ENCODE measurements around the gene IFNGR2.

DNA sequence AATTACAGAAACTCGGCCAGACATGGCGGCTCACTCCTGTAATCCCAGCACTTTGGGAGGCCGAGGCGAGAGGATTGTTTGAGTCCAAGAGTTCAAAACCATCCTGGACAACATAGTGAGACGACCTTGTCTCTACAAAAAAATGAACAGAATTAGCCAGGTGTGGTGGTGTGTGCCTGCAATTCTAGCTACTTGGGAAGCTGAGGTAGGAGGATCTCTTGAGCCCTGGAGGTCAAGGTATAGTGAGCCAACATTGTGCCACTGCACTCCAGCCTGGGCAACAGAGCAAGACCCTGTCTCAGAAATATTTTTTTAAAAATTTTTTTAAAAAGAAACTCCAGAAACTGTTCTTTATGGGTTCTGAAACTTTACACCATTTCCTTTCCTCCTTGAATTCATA, 38.4 kb upstream of the IFNGR2 start:
- TF ChIP-seq EZH2phosphoT487 (IDR thresholded peaks at IDR 0.05; ENCODE audit: insufficient read depth, low read depth) (no peak), EZH2 (IDR thresholded peaks at IDR 0.05; ENCODE audit: insufficient read depth, poor library complexity, severe bottlenecking) (no peak)

Measured in GM23248 (cell line).